GM19023 (cell line): ENCODE data around the gene TEKTIP1.
"Not testable (repeated sequence)": the region's sequence is repeated elsewhere in the genome, so short reads cannot be mapped to it uniquely, and the experiment has no call there.

Source experiments
- ATAC-seq: cut with Tn5 transposase; IDR thresholded peaks from one replicate; pipeline ENCODE4 v1.9.1; 2021; ENCODE audit warnings: mild to moderate bottlenecking, moderate library complexity; ENCODE audit not compliant: unreplicated experiment

TEKTIP1 gene

GRCh38 chr19:3522421-3523360 is 16.3 kb upstream of the TEKTIP1 start:
- no peak for ATAC-seq

DNA sequence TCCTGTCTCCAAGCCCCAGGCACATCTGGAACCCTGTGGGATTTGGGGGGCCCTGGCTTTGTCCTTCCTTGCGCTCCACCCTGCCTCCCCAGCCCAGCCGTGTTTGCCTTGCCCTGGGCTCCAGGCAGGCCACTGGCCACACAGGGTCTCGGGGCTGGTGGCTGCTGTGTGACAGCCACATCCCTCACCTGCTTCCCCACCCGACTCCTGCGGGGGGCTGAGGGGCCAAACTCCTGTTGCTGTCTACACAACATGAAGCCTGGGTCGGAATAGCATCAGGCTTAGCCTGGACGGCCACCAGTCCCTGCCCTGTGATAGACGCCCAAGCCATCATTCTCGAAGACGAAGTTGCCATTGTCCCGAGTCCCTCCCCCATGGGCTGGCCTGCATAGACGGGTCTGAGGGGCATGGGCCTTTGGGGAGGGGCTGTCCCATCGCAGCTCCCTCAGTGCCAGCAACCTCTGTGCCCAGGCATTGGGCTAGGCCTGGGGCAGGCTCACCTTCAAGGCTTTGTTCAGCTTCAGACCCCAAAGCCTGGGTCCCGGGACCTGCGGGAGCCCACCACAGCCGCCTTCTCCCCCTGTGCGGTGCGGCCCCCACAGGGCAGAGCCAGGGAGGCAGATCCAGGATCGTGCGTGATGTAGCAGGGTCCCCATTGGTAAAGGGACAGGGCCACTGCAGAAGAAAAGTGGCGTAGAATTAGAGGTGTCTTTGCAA is 15.5 kb upstream of the TEKTIP1 start:
- no peak for ATAC-seq

GRCh38 chr19:3524078-3524842 is 14.7 kb upstream of the TEKTIP1 start:
- no peak for ATAC-seq

DNA sequence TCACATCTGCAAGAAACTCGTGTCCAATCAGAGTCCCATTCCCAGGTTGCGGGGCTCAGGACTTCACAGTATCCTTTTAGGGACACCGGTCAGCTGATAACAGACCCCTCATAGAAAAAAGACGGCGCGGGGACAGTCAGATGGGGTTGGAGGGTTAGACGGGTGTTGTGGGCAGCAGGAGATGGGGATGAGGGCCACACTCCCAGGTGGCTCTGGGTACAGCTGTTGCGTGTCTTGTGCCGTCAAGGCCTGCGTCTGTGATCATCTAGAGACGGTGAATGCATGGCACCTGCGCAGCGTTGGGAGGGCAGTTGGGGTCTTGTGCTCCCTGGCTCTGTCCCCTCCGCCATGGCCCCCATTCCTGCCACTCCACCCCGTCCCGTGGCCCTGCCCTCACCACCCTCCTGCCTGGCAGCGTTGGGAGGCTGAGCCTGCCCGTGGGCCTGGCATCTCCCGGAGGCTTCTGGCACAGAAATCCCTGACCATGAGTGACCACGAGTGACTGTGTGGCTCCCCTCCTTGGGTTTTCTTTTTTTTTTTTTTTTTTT is 14.0 kb upstream of the TEKTIP1 start:
- ATAC-seq, result no peak

GRCh38 chr19:3526507-3527237 is 12.3 kb upstream of the TEKTIP1 start:
- no peak for ATAC-seq

DNA sequence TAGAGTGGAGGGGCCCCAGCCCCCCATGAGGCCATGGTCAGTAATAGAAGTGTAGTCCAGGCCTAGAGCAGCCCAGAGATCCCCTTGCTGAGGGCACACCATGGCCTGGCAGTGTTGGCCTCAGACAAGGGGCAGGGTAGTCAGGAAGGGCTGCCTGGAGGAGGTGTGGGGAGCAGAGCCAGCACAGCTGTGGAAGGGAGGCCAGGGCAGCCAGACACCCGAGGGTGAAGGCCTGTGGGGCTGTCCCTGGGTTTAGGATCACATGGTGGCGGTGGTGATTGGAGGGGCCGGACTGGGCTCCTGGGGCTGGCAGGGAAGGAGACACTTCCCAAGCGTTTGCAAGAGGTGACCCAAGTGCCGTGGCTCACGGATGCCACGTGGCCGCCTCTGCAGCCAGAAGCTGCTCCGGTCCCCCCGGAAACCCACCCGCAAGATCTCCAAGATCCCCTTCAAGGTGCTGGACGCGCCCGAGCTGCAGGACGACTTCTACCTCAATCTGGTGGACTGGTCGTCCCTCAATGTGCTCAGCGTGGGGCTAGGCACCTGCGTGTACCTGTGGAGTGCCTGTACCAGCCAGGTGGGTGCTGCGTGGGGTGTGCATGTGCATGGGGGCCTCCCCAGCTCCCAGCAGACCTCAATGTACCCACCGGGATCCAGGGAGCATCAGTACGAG is 11.6 kb upstream of the TEKTIP1 start:
- no peak for ATAC-seq

DNA sequence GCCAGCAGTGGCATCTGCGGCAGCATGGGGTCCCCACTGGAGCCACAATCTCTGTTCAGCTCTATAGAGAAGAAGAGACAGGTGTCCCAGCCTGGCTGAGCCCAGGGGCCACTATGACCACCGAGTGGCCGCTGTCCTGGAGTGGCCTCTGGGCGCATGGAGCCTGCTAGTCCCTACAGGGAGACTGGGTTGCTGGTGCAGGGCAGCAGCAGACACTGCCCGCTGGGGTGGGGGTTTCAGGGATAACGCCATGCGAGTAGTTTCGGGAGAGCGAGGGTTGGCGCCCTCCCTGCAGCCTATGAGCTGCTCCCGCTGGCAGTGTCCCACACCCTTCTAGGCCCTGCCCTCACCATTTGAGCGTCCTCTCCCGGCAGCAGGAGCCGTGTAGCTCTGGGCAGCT is 10.9 kb upstream of the TEKTIP1 start:
- ATAC-seq, result no peak

GRCh38 chr19:3528539-3529211 is 10.3 kb upstream of the TEKTIP1 start:
- ATAC-seq, result no peak

DNA sequence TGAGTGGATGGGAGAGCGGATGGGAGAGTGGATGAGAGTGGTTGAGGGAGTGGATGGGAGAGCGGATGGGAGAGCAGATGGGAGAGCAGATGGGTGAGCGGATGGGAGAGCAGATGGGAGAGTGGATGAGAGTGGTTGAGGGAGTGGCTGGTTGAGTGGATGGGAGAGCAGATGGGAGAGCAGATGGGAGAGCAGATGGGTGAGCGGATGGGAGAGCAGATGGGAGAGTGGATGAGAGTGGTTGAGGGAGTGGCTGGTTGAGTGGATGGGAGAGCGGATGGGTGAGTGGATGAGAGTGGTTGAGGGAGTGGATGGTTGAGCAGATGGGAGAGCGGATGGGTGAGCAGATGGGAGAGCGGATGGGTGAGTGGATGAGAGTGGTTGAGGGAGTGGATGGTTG is 9.7 kb upstream of the TEKTIP1 start:
- ATAC-seq, result not testable (repeated sequence)

DNA sequence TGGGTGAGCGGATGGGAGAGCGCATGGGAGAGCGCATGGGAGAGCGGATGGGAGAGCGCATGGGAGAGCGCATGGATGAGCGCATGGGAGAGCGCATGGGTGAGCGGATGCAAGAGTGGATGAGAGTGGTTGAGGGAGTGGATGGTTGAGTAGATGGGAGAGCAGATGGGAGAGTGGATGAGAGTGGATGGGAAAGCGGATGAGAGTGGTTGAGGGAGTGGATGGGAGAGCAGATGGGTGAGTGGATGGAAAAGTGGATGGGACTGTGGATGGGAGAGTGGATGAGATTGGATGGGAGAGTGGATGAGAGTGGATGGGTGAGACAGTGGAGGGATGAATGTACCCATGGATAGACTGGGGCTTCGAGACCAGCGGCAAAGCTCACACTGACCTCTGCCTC is 8.6 kb upstream of the TEKTIP1 start:
- ATAC-seq, result no peak

DNA sequence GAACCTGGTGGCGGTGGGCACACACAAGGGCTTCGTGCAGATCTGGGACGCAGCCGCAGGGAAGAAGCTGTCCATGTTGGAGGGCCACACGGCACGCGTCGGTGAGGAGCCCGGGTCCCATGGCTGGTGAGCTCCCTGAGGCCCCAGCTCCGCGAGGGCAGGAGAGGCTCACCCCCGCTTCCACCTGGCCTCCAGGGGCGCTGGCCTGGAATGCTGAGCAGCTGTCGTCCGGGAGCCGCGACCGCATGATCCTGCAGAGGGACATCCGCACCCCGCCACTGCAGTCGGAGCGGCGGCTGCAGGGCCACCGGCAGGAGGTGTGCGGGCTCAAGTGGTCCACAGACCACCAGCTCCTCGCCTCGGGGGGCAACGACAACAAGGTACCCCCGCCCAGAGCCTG is 7.3 kb upstream of the TEKTIP1 start:
- no peak for ATAC-seq

DNA sequence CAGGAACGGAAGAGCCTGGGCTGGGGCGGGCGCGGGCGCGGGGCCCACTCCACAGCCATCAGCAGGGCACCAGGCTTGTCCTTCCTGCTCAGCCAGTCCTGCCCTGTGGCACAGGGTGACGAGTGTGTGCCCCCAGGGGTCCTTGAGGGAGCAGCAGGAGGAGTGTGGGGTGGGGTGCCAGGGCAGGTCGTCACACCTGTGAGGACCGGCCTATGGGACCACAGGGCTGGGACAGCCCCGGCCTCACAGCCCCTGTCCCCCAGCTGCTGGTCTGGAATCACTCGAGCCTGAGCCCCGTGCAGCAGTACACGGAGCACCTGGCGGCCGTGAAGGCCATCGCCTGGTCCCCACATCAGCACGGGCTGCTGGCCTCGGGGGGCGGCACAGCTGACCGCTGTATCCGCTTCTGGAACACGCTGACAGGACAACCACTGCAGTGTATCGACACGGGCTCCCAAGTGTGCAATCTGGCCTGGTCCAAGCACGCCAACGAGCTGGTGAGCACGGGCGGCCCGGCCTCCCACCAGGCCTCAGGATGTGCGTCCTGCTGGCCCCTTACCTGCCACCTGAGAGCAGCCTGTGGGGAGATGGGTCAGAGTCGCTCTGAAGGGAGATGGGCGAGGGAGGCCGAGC is 6.7 kb upstream of the TEKTIP1 start:
- no peak for ATAC-seq

GRCh38 chr19:3533033-3533432 is 5.9 kb upstream of the TEKTIP1 start:
- ATAC-seq, result no peak

DNA sequence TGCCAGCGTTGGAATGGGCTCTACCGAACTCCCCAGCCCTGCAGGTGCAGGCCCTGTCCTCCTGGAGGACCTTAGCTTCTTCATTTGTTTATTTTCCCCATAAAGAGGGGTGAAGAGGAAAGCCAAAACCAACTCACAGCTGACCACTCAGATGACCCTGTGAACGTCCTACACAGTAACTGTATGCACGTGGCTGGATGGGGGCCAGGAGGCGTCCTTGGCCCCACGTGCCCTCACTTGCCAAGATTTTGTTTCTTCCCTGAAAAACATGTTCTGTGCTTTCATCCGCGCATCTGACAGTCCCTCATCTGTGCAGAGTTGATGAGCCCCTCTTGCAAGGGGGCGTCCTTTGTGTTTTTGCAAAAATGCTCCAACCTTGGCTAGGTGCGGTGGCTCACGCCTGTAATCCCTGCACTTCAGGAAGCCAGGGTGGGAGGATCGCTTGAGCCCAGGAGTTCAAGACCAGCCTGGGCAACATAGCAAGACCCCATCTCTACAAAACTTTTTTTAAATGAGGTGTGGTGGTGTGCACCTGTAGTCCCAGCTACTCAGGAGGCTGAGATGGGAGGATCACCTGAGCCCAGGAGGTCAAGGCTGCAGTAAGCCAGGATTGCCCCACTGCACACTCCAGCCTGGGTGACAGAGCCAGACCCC is 5.3 kb upstream of the TEKTIP1 start:
- no peak for ATAC-seq

DNA sequence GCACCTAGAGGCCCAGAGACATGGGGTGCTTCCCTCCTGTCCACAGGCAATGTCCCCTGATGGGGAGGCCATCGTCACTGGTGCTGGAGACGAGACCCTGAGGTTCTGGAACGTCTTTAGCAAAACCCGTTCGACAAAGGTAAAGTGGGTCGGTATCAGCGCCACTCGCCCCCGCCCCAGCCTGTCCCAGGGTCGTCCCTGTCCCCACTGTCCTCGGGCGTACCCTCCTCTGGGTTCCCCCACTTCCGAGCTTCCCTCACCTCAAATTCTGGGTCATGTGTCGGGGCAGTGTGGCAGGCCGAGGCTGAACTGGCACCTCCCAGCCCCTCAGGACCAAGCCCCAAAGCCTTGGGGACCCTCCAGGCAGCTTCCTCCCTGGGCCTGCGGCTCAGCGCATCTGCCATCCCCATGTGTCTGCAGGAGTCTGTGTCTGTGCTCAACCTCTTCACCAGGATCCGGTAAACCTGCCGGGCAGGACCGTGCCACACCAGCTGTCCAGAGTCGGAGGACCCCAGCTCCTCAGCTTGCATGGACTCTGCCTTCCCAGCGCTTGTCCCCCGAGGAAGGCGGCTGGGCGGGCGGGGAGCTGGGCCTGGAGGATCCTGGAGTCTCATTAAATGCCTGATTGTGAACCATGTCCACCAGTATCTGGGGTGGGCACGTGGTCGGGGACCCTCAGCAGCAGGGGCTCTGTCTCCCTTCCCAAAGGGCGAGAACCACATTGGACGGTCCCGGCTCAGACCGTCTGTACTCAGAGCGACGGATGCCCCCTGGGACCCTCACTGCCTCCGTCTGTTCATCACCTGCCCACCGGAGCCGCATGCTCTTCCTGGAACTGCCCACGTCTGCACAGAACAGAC is 4.4 kb upstream of the TEKTIP1 start:
- ATAC-seq, result no peak

DNA sequence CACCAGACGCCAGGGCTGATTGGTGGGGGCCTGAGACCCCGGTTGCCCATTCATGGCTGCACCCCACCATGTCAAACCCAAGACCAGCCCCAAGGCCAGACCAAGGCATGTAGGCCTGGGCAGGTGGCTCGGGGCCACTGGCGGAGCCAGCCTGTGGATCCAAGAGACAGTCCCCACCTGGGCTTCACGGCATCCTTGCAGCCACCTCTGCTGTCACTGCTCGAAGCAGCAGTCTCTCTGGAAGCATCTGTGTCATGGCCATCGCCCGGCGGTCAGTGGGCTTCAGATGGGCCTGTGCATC is 3.8 kb upstream of the TEKTIP1 start:
- ATAC-seq, result no peak

DNA sequence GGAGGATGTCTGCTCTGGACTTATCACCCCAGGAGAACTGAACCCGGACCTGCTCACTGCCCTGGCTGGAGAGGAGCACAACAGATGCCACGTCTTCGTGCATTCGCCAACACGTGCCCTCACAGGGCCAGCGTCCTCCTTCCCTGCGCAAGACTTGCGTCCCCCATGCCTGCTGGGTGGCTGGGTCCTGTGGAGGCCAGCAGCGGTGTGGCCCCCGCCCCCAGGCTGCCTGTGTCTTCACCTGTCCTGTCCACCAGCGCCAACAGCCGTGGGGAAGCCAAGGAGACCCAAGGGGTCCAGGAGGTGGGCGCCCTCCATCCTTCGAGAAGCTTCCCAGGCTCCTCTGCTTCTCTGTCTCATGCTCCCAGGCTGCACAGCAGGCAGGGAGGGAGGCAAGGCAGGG is 3.4 kb upstream of the TEKTIP1 start:
- ATAC-seq, result no peak

- no peak for ATAC-seq
Measured at GRCh38 chr19:3535981-3536380, 3.0 kb upstream of the TEKTIP1 start.
